MM.1S (cell line): ENCODE results near the gene CDH6.
"Not testable (repeated sequence)": the region's sequence is repeated elsewhere in the genome, so short reads cannot be mapped to it uniquely, and the experiment has no call there.

Experiments used
- CTCF ChIP-seq: fragments of 300-600 bp; sonication (generic); IDR thresholded peaks from 2 replicates; pipeline ENCODE4 v1.5.1; 2016; ENCODE audit warnings: antibody characterized with exemption, low read length, mixed read lengths
- EZH2 ChIP-seq: fragments of 300-600 bp; sonication (generic); optimal IDR thresholded peaks from 2 replicates; pipeline ENCODE3; 2017; ENCODE audit warnings: low read depth, mild to moderate bottlenecking, antibody characterized with exemption, low read length, mixed read lengths
- EZH2phosphoT487 ChIP-seq: fragments of 300-600 bp; sonication (generic); IDR thresholded peaks from 2 replicates; pipeline ENCODE4 v1.6.1; 2018; ENCODE audit warnings: antibody characterized with exemption, low read length

DNA sequence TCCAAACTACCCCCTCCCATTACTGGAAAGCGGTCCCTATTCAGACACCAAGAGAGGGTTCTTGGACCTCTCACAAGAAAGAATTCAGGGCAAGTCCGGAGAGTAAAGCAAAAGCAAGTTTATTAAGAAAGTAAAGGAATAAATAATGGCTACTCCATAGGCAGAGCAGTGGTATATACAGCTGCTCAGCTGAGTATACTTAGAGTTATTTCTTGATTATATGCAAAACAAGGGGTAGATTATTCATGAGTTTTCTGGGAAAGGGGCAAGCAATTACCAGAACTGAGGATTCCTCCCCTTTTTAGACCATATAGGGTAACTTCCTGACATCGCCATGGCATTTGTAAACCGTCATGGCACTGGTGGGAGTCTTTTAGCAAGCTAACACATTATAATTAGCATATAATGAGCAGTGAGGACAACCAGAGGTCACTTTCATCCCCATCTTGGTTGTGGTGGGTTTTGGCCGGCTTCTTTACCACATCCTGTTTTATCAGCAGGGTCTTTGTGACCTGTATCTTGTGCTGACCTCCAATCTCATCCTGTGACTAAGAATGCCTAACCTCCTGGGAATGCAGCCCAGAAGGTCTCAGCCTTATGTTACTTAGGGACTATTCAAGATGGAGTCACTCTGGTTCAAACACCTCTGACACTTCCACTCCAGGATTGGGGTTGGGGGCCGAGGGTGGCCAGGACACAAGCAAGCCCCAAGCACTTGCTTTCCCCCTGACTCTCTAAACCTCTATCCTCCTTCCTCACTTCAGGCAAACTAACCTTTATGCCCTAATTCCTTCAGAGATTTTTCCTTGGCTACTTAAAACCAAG is 168.4 kb downstream of the CDH6 start:
- not testable (repeated sequence) for TF ChIP-seq CTCF, EZH2, EZH2phosphoT487
